SK-N-SH treated with all-trans-retinoic acid at 6 μM for 48 hours (cell line): ENCODE measurements around the gene SPOCK1.

Experiments
- ATAC-seq: fragments of 200-7000 bp; cut with Tn5 transposase; 3 replicates; pipeline ENCODE4 v1.9.1; 2020; ENCODE audit warnings: mild to moderate bottlenecking, moderate library complexity
- BACH2 ChIP-seq: fragments of 250-450 bp; sonication (Bioruptor Pico); IDR thresholded peaks from 2 replicates; pipeline ENCODE4 v1.9.0; 2021; ENCODE audit warnings: mild to moderate bottlenecking, borderline replicate concordance
- CSDC2 ChIP-seq: fragments of 250-450 bp; sonication (Bioruptor Pico); IDR thresholded peaks from 2 replicates; pipeline ENCODE4 v1.5.0; 2020; ENCODE audit warnings: mild to moderate bottlenecking, moderate library complexity
- ESRRG ChIP-seq: fragments of 250-450 bp; sonication (Bioruptor Pico); IDR thresholded peaks from 2 replicates; pipeline ENCODE4 v1.6.1; 2021; ENCODE audit warnings: mild to moderate bottlenecking
- GLIS3 ChIP-seq: fragments of 250-450 bp; sonication (Bioruptor Pico); IDR thresholded peaks from 2 replicates; pipeline ENCODE4 v1.5.0; 2020; ENCODE audit warnings: mild to moderate bottlenecking, moderate library complexity
- ISL1 ChIP-seq: fragments of 250-450 bp; sonication (Bioruptor Pico); IDR thresholded peaks from 2 replicates; pipeline ENCODE4 v2.1.2; 2022; ENCODE audit warnings: mild to moderate bottlenecking, moderate library complexity
- OSR1 ChIP-seq: fragments of 250-450 bp; sonication (Bioruptor Pico); IDR thresholded peaks from 2 replicates; pipeline ENCODE4 v1.8.0; 2022; ENCODE audit warnings: moderate library complexity, mild to moderate bottlenecking, inconsistent platforms
- PPARA ChIP-seq: fragments of 250-450 bp; sonication (Bioruptor Pico); IDR thresholded peaks from 2 replicates; pipeline ENCODE4 v1.5.0; 2020; ENCODE audit warnings: mild to moderate bottlenecking, borderline replicate concordance
- RARB ChIP-seq: fragments of 250-450 bp; sonication (Bioruptor Pico); IDR thresholded peaks from 2 replicates; pipeline ENCODE4 v1.8.0; 2021; ENCODE audit warnings: mild to moderate bottlenecking, moderate library complexity
- SNAI2 ChIP-seq: fragments of 250-450 bp; sonication (Bioruptor Pico); IDR thresholded peaks from 2 replicates; pipeline ENCODE4 v1.5.0; 2020; ENCODE audit warnings: mild to moderate bottlenecking, moderate library complexity
- TCF4 ChIP-seq: fragments of 250-450 bp; sonication (Bioruptor Pico); IDR thresholded peaks from 2 replicates; pipeline ENCODE4 v1.8.0; 2021; ENCODE audit warnings: mild to moderate bottlenecking, moderate library complexity, borderline replicate concordance
- ZC3H10 ChIP-seq: fragments of 250-450 bp; sonication (Bioruptor Pico); IDR thresholded peaks from 2 replicates; pipeline ENCODE4 v1.5.1; 2021; ENCODE audit warnings: mild to moderate bottlenecking, moderate library complexity
- ZFP3 ChIP-seq: fragments of 250-450 bp; sonication (Bioruptor Pico); IDR thresholded peaks from 2 replicates; pipeline ENCODE4 v1.5.0; 2020; ENCODE audit warnings: mild to moderate bottlenecking, moderate library complexity
- ZNF565 ChIP-seq: fragments of 450-650 bp; formaldehyde crosslinking; conservative IDR thresholded peaks from 2 replicates; pipeline ENCODE4 v1.5.0; 2020; ENCODE audit warnings: low read depth, mild to moderate bottlenecking, moderate library complexity
- ZNF70 ChIP-seq: fragments of 450-650 bp; formaldehyde crosslinking; IDR thresholded peaks from 2 replicates; pipeline ENCODE4 v1.5.0; 2020; ENCODE audit warnings: mild to moderate bottlenecking, moderate library complexity
- ZNF8 ChIP-seq: fragments of 450-650 bp; formaldehyde crosslinking; IDR thresholded peaks from 2 replicates; pipeline ENCODE4 v1.5.0; 2020; ENCODE audit warnings: mild to moderate bottlenecking, moderate library complexity
- TF ChIP-seq, protein P1 (sequence below): fragments of 250-450 bp; sonication (Bioruptor Pico); IDR thresholded peaks from 2 replicates; pipeline ENCODE4 v1.8.0; 2021; ENCODE audit warnings: low read depth, mild to moderate bottlenecking, moderate library complexity, borderline replicate concordance
- TF ChIP-seq, protein P2 (sequence below): fragments of 250-450 bp; sonication (Bioruptor Pico); IDR thresholded peaks from 2 replicates; pipeline ENCODE4 v1.5.1; 2021; ENCODE audit warnings: mild to moderate bottlenecking, moderate library complexity
- TF ChIP-seq, protein P3 (sequence below): fragments of 250-450 bp; sonication (Bioruptor Pico); IDR thresholded peaks from 2 replicates; pipeline ENCODE4 v1.5.0; 2020; ENCODE audit warnings: mild to moderate bottlenecking, moderate library complexity
- TF ChIP-seq, protein P4 (sequence below): fragments of 250-450 bp; sonication (Bioruptor Pico); IDR thresholded peaks from 2 replicates; pipeline ENCODE4 v1.5.1; 2020; ENCODE audit warnings: low read depth, mild to moderate bottlenecking, moderate library complexity
- TF ChIP-seq, protein P5 (sequence below): fragments of 250-450 bp; sonication (Bioruptor Pico); IDR thresholded peaks from 2 replicates; pipeline ENCODE4 v1.8.0; 2020; ENCODE audit warnings: mild to moderate bottlenecking, moderate library complexity, borderline replicate concordance

SPOCK1 gene

DNA sequence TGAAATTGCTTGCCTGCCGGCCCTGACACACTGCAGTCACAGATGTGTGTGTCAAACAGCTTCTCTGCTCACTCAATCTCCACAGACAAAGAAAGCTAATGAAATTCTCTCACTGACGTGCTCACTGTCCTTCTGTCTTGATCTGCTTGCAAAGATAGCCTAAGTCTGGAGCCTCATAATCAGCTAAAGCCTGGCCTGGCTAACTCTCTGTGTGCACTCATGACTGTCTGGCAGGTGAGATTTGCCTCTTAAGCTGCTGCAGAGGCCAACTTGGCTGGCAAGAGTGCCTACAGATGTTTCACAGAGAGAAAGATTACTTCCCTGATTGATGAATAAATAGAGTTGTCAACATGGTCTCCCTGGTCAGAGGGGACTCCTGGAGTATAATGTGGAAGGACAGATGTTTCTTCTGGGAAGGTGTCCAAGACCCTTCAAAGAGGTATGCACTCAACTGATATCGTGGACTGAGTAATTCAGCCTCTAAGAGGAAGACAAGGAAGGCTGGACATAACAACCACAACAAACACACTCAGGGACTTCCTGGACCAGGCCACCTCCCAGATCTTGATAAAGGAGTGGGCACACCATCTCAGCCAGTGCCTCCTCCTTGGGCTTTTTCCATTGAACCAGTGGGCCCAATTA lies 362.0 kb downstream of the SPOCK1 start (continued):
- TF ChIP-seq ESRRG (no peak), ZNF70 (CRISPR knock-in tag) (no peak)

DNA sequence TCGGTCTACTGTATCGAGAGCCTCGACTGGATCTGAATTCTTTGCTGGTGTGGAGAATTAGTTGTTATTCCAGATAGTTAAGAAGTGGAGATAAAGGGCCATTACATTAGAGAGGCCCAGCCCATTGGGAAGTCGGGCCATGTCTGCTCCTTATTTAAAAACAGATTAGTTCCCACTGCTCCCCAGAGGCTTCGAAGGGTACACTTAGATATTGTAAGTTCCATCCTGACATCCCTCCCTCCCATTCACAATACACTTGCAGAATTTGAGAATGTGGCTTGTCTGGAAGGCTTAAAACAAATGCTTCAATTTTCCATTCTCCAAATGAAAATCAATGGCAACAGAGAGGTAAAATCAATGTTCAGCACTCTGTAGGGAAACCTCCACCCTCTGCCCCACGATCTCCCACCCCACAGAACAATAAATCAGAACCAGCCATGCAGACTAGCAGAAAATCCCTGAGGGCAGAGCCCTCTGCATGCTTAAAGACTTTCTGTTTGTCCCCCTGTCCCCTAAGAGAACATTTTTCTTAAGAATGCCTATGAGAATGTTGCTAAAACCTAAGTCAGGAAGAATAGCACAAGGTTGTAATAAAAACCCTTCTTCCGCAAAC lies 364.1 kb downstream of the SPOCK1 start:
- TF ChIP-seq, protein P1, sequence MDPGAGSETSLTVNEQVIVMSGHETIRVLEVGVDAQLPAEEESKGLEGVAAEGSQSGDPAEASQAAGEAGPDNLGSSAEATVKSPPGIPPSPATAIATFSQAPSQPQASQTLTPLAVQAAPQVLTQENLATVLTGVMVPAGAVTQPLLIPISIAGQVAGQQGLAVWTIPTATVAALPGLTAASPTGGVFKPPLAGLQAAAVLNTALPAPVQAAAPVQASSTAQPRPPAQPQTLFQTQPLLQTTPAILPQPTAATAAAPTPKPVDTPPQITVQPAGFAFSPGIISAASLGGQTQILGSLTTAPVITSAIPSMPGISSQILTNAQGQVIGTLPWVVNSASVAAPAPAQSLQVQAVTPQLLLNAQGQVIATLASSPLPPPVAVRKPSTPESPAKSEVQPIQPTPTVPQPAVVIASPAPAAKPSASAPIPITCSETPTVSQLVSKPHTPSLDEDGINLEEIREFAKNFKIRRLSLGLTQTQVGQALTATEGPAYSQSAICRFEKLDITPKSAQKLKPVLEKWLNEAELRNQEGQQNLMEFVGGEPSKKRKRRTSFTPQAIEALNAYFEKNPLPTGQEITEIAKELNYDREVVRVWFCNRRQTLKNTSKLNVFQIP (CRISPR knock-in tag) = no peak
- TF ChIP-seq, protein P2, sequence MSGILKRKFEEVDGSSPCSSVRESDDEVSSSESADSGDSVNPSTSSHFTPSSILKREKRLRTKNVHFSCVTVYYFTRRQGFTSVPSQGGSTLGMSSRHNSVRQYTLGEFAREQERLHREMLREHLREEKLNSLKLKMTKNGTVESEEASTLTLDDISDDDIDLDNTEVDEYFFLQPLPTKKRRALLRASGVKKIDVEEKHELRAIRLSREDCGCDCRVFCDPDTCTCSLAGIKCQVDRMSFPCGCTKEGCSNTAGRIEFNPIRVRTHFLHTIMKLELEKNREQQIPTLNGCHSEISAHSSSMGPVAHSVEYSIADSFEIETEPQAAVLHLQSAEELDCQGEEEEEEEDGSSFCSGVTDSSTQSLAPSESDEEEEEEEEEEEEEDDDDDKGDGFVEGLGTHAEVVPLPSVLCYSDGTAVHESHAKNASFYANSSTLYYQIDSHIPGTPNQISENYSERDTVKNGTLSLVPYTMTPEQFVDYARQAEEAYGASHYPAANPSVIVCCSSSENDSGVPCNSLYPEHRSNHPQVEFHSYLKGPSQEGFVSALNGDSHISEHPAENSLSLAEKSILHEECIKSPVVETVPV (CRISPR knock-in tag) = no peak
- no peak for TF ChIP-seq ZNF70 (CRISPR knock-in tag)
- TF ChIP-seq, protein P3, sequence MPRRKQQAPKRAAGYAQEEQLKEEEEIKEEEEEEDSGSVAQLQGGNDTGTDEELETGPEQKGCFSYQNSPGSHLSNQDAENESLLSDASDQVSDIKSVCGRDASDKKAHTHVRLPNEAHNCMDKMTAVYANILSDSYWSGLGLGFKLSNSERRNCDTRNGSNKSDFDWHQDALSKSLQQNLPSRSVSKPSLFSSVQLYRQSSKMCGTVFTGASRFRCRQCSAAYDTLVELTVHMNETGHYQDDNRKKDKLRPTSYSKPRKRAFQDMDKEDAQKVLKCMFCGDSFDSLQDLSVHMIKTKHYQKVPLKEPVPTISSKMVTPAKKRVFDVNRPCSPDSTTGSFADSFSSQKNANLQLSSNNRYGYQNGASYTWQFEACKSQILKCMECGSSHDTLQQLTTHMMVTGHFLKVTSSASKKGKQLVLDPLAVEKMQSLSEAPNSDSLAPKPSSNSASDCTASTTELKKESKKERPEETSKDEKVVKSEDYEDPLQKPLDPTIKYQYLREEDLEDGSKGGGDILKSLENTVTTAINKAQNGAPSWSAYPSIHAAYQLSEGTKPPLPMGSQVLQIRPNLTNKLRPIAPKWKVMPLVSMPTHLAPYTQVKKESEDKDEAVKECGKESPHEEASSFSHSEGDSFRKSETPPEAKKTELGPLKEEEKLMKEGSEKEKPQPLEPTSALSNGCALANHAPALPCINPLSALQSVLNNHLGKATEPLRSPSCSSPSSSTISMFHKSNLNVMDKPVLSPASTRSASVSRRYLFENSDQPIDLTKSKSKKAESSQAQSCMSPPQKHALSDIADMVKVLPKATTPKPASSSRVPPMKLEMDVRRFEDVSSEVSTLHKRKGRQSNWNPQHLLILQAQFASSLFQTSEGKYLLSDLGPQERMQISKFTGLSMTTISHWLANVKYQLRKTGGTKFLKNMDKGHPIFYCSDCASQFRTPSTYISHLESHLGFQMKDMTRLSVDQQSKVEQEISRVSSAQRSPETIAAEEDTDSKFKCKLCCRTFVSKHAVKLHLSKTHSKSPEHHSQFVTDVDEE (CRISPR knock-in tag) = no peak
- no peak for TF ChIP-seq CSDC2
- no peak for TF ChIP-seq SNAI2
- TF ChIP-seq TCF4 (CRISPR knock-in tag) = no peak
- no peak for TF ChIP-seq GLIS3 (CRISPR knock-in tag)
- no peak for TF ChIP-seq ZC3H10 (CRISPR knock-in tag)
- no peak for TF ChIP-seq BACH2
- TF ChIP-seq ZFP3 (CRISPR knock-in tag) = no peak
- TF ChIP-seq, protein P4, sequence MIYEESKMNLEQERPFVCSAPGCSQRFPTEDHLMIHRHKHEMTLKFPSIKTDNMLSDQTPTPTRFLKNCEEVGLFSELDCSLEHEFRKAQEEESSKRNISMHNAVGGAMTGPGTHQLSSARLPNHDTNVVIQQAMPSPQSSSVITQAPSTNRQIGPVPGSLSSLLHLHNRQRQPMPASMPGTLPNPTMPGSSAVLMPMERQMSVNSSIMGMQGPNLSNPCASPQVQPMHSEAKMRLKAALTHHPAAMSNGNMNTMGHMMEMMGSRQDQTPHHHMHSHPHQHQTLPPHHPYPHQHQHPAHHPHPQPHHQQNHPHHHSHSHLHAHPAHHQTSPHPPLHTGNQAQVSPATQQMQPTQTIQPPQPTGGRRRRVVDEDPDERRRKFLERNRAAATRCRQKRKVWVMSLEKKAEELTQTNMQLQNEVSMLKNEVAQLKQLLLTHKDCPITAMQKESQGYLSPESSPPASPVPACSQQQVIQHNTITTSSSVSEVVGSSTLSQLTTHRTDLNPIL (CRISPR knock-in tag) = no peak
- TF ChIP-seq PPARA = no peak
- no peak for TF ChIP-seq ISL1
- no peak for TF ChIP-seq RARB (CRISPR knock-in tag)
- TF ChIP-seq, protein P5, sequence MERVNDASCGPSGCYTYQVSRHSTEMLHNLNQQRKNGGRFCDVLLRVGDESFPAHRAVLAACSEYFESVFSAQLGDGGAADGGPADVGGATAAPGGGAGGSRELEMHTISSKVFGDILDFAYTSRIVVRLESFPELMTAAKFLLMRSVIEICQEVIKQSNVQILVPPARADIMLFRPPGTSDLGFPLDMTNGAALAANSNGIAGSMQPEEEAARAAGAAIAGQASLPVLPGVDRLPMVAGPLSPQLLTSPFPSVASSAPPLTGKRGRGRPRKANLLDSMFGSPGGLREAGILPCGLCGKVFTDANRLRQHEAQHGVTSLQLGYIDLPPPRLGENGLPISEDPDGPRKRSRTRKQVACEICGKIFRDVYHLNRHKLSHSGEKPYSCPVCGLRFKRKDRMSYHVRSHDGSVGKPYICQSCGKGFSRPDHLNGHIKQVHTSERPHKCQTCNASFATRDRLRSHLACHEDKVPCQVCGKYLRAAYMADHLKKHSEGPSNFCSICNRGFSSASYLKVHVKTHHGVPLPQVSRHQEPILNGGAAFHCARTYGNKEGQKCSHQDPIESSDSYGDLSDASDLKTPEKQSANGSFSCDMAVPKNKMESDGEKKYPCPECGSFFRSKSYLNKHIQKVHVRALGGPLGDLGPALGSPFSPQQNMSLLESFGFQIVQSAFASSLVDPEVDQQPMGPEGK (CRISPR knock-in tag) = no peak
- no peak for TF ChIP-seq ESRRG
- no peak for ATAC-seq

DNA sequence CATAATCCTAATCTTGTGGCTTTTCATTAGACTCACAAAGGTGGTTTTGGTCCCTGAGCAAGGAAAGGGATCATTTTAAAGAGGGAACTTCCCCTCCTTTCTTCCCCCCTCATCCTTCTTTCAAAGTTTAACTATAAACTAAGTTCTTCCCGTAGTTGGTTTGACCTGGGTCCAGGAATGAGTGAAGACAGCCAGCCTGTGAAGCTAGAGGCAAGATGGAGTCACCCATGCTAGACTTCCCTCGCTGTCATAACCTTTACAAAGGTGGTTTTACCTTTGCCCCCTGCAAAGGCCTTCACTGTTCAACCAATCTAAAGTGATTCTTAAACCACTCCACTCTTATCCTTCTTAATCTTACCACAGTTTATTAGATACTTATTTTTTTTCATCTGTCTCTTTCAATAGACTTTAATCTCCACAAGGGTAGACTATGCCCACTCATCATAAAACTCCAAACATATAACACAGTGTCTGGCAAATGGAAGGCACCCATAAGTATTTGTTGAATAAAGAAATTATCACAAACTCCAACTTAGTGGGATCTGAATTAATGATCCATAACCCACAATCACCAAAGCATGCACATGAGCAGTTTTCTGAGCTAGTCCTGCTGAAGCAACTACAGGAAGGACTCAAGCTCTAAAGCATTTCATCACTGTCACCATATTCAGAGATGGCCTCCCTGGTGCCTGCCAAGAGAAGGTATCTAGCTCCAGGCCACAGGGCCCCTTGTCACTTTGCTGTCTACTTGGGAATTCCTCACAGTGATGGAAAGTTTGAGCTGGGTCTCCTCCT lies 369.0 kb downstream of the SPOCK1 start:
- no peak for ATAC-seq
- TF ChIP-seq PPARA = no peak
- no peak for TF ChIP-seq ISL1
- TF ChIP-seq ZNF70 (CRISPR knock-in tag) = no peak
- TF ChIP-seq, protein P2 (CRISPR knock-in tag) = no peak
- TF ChIP-seq ZFP3 (CRISPR knock-in tag) = no peak
- no peak for TF ChIP-seq SNAI2
- TF ChIP-seq ESRRG = no peak
- no peak for TF ChIP-seq ZNF8
- TF ChIP-seq, protein P3 (CRISPR knock-in tag) = no peak
- TF ChIP-seq, protein P4 (CRISPR knock-in tag) = no peak
- no peak for TF ChIP-seq OSR1 (CRISPR knock-in tag)
- TF ChIP-seq GLIS3 (CRISPR knock-in tag) = no peak
- no peak for TF ChIP-seq BACH2
- TF ChIP-seq ZNF565 (CRISPR knock-in tag) = no peak
